Chondrocyte (in vitro differentiated cells): ENCODE results near the gene UBAP2. TPM values are rescaled to one million over a fixed set of nuclear protein-coding genes. Genes with fewer than 3 reads are reported as not detected.
A peak's percentile ranks its signal among the peaks of the same experiment; 100 is the strongest.
"Not testable (repeated sequence)": the region's sequence is repeated elsewhere in the genome, so short reads cannot be mapped to it uniquely, and the experiment has no call there.

Experiments used
- DNase-seq: peaks from one replicate; pipeline ENCODE4 v3.0.0; 2021; ENCODE audit warnings: mixed read lengths, low spot score
- H3K27ac Mint-ChIP-seq: one replicate; pipeline ENCODE4 v1.8.0; 2021; ENCODE audit warnings: mild to moderate bottlenecking, moderate library complexity, mixed read lengths; ENCODE audit not compliant: unreplicated experiment
- H3K27me3 Mint-ChIP-seq: 2 replicates; pipeline ENCODE4 v1.8.0; 2021; ENCODE audit warnings: low read depth, mixed read lengths
- H3K36me3 Mint-ChIP-seq: 2 replicates; pipeline ENCODE4 v1.8.0; 2021; ENCODE audit warnings: low read depth, mixed read lengths
- H3K4me1 Mint-ChIP-seq: 2 replicates; pipeline ENCODE4 v1.8.0; 2021; ENCODE audit warnings: low read depth, mild to moderate bottlenecking, mixed read lengths
- H3K4me3 Mint-ChIP-seq: one replicate; pipeline ENCODE4 v1.8.0; 2021; ENCODE audit warnings: mild to moderate bottlenecking, moderate library complexity, mixed read lengths; ENCODE audit not compliant: unreplicated experiment
- H3K9me3 Mint-ChIP-seq: 2 replicates; pipeline ENCODE4 v1.8.0; 2021; ENCODE audit warnings: low read depth, mixed read lengths
- CTCF ChIP-seq: fragments of 200-600 bp; sonication (generic); IDR thresholded peaks from 2 replicates; pipeline ENCODE4 v1.5.0; 2021; ENCODE audit warnings: antibody characterized with exemption, mild to moderate bottlenecking, moderate library complexity
- total RNA-seq: library from RNA; stranded (reverse); gene quantifications from 3 replicates; pipeline ENCODE4 v1.2.1, GENCODE V29; 2021

Gene UBAP2
- total RNA-seq, 1 donor from 2014 or later: 56.3 TPM

- Mint-ChIP-seq H3K36me3 (no peaks in the 10 kb centered on the region), H3K4me3 (no peak overlapping the region), H3K27ac (peak overlapping the region; percentile 42), H3K4me1 (peaks cover 31% of the 10 kb centered on the region), H3K9me3 (no peaks in the 10 kb centered on the region), H3K27me3 (no peaks in the 10 kb centered on the region)
- DNase-seq: no peak
- TF ChIP-seq CTCF: no peak
These were observed 23.6 kb downstream of the UBAP2 start for GRCh38 chr9:34025062-34025461.

GRCh38 chr9:34024476-34024875 is 24.2 kb downstream of the UBAP2 start:
- not testable (repeated sequence) for H3K27me3 Mint-ChIP-seq, DNase-seq, H3K9me3 Mint-ChIP-seq, H3K36me3 Mint-ChIP-seq, H3K4me3 Mint-ChIP-seq
- H3K27ac Mint-ChIP-seq: peak overlapping the region; percentile 29
- H3K4me1 Mint-ChIP-seq: peaks cover 31% of the 10 kb centered on the region

- Mint-ChIP-seq H3K36me3 (peaks cover 8% of the 10 kb centered on the region), H3K4me1 (no peaks in the 10 kb centered on the region), H3K4me3 (no peak overlapping the region), H3K27ac (no peak overlapping the region), H3K9me3 (no peaks in the 10 kb centered on the region), H3K27me3 (no peaks in the 10 kb centered on the region)
- DNase-seq: no peak
- TF ChIP-seq CTCF: no peak
These were observed 32.5 kb downstream of the UBAP2 start for GRCh38 chr9:34016149-34016548.

- DNase-seq: no peak
- peak; percentile 77 for TF ChIP-seq CTCF
- no peak overlapping the region for H3K4me3 Mint-ChIP-seq
- H3K9me3 Mint-ChIP-seq: no peaks in the 10 kb centered on the region
- H3K27ac Mint-ChIP-seq: no peak overlapping the region
- peaks cover 12% of the 10 kb centered on the region for H3K36me3 Mint-ChIP-seq
- no peaks in the 10 kb centered on the region for H3K4me1 Mint-ChIP-seq
- H3K27me3 Mint-ChIP-seq: no peaks in the 10 kb centered on the region
These were observed 37.7 kb downstream of the UBAP2 start for GRCh38 chr9:34010979-34011378.

GRCh38 chr9:34001951-34002350 is 46.7 kb downstream of the UBAP2 start:
- H3K4me1 Mint-ChIP-seq: peaks cover 15% of the 10 kb centered on the region
- H3K27me3 Mint-ChIP-seq: no peaks in the 10 kb centered on the region
- H3K4me3 Mint-ChIP-seq: no peak overlapping the region
- peak overlapping the region; percentile 23 for H3K27ac Mint-ChIP-seq
- no peak for TF ChIP-seq CTCF
- H3K36me3 Mint-ChIP-seq: peaks cover 8% of the 10 kb centered on the region
- DNase-seq: no peak
- no peaks in the 10 kb centered on the region for H3K9me3 Mint-ChIP-seq

- H3K27ac Mint-ChIP-seq: no peak overlapping the region
- H3K9me3 Mint-ChIP-seq: no peaks in the 10 kb centered on the region
- TF ChIP-seq CTCF: no peak
- H3K4me3 Mint-ChIP-seq: no peak overlapping the region
- no peak for DNase-seq
- peaks cover 15% of the 10 kb centered on the region for H3K4me1 Mint-ChIP-seq
- H3K36me3 Mint-ChIP-seq: peaks cover 12% of the 10 kb centered on the region
- H3K27me3 Mint-ChIP-seq: no peaks in the 10 kb centered on the region
These were observed 47.4 kb downstream of the UBAP2 start for GRCh38 chr9:34001298-34001697.
